Measurements from ENCODE around the gene GNPDA1.

DNA sequence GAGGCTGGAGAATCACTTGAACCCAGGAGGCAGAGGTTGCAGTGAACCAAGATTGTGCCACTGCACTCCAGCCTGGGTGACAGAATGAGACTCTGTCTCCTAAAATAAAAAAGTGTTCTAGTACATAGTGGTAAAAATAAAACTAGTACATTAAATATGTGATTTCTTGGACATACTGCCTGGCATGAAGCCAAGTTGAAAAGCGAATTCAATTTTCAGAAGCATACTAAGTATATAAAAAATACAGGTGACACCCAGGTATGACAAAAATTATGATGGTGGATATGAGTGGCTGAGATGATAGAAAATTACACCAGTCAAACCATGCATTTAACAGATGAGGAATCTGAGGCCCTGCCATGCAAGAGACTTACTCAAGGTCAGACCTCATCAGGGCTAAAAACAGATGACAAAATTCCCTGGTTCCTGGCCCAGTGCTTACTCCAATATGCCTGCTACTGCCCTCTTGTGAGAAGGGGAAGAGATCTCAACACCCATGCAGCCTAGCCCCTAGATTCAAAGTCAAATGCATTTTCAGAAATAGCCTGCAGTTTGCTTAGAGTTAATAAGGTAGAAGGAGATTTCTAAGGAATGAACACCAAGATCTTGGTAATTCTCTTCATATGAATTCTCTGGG, 46.6 kb upstream of the GNPDA1 start:
- TF ChIP-seq CTCF (IDR thresholded peaks at IDR 0.05) (no peak), POLR2A (IDR thresholded peaks at IDR 0.05) (no peak), POLR2AphosphoS5 (IDR thresholded peaks at IDR 0.05) (no peak)
